ENCODE data around the gene NALF2. TPM values are rescaled to one million over a fixed set of nuclear protein-coding genes. Genes with fewer than 3 reads are reported as not detected.

The NALF2 gene
- total RNA-seq, 3 donors from 2014 or later, result 0.33 to 0.59 TPM; not detected in 1

DNA sequence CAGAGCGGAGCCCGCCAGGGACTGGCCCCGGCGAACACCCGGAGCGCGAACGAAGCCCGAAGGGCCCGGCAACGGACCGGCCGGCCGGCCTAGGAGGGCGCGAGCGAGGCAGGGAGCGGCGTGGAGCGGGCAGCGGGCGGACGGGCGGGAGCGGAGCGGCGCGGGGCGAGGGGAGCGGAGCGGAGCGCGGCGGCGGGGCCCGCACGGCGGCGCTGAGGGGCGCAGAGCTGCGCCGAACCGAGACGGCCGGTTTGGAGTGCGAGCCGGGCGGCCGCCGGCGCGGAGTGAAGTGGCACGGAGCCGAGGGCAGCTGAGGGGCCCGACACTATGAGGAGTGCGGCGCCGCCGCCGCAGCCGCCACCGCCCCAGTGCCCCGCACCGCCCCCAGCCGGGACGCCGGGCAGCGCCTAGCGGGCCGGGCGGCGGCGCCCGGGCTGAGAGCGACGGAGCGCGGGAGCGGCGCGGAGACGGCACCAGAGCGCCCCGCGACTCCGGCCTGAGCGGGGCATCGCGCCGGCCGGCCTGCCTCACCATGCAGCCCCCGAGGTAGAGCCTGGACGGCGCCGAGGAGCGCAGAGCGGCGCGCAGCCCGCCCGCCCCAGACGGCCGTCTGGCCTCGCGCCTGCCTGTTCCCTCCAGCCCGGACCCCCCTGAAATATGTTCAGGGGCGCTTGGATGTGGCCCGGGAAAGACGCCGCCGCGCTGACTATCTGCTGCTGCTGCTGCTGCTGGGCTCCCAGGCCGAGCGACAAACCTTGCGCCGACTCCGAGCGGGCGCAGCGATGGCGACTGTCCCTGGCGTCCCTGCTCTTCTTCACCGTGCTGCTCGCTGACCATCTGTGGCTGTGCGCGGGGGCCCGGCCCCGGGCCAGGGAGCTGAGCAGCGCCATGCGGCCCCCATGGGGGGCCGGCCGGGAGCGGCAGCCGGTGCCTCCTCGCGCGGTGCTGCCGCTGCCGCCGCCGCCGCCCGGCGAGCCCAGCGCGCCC, 793 bp downstream of the NALF2 start:
- peaks cover 4 to 70% of the 10 kb centered on the region in 2 donors for H3K27me3 ChIP-seq
- peak overlapping the region; percentile 44 to 70 (median 56) for H3K4me3 ChIP-seq
- no peaks in the 10 kb centered on the region for H3K36me3 ChIP-seq
- H3K4me1 ChIP-seq, result peaks cover 0 to 3% of the 10 kb centered on the region in 2 donors
- DNase-seq (ENCODE audit: low spot score in 2 of 2), result no peak
- no peak overlapping the region for H3K27ac ChIP-seq
- intact Hi-C loops (cut with DNase I; ENCODE audit: low total_unique reads), result no loop called here
- H3K9me3 ChIP-seq, result peaks cover 0 to 8% of the 10 kb centered on the region in 2 donors
- TF ChIP-seq POLR2A (IDR thresholded peaks at IDR 0.05) (no peak), POLR2AphosphoS5 (IDR thresholded peaks at IDR 0.05) (no peak)
- TF ChIP-seq, protein P1, sequence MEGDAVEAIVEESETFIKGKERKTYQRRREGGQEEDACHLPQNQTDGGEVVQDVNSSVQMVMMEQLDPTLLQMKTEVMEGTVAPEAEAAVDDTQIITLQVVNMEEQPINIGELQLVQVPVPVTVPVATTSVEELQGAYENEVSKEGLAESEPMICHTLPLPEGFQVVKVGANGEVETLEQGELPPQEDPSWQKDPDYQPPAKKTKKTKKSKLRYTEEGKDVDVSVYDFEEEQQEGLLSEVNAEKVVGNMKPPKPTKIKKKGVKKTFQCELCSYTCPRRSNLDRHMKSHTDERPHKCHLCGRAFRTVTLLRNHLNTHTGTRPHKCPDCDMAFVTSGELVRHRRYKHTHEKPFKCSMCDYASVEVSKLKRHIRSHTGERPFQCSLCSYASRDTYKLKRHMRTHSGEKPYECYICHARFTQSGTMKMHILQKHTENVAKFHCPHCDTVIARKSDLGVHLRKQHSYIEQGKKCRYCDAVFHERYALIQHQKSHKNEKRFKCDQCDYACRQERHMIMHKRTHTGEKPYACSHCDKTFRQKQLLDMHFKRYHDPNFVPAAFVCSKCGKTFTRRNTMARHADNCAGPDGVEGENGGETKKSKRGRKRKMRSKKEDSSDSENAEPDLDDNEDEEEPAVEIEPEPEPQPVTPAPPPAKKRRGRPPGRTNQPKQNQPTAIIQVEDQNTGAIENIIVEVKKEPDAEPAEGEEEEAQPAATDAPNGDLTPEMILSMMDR (IDR thresholded peaks at IDR 0.05), result no peak

DNA sequence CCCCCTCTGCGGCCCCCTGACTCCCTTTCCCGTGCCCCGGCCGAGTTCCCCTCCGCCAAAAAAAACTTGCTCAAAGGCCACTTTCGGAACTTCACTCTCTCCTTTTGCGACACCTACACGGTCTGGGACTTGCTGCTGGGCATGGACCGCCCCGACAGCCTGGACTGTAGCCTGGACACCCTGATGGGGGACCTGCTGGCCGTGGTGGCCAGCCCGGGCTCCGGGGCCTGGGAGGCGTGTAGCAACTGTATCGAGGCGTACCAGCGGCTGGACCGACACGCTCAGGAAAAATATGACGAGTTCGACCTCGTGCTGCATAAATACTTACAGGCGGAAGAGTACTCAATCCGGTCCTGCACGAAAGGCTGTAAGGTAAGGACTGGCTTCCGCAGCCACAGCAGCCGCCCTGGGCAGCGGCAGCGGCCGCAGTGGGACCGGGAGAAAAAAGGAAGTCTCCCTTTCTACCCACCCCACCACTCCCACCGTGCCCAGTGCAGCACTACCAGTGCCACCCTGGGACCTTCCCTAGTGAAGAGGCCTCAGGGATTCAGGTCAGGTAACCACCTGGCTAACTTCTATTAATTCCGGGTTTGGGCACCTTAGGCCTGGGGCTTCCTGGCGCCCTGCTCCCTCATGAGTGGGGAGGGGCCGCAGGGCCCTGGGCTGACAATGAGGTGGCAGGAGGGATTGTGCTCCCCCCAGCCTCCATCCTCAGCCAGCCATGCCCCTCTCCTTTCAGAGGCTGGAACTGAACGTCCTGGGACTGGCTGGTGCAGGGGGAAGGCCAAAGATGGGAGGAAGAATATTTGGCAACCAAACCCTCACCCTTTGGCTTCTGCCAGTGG, 1.9 kb downstream of the NALF2 start:
- H3K36me3 ChIP-seq, result no peaks in the 10 kb centered on the region
- peaks cover 0 to 5% of the 10 kb centered on the region in 2 donors for H3K9me3 ChIP-seq
- H3K27me3 ChIP-seq, result peaks cover 2 to 67% of the 10 kb centered on the region in 2 donors
- TF ChIP-seq POLR2AphosphoS5 (IDR thresholded peaks at IDR 0.05) (no peak), POLR2A (IDR thresholded peaks at IDR 0.05) (no peak)
- TF ChIP-seq, protein P1 (IDR thresholded peaks at IDR 0.05), result no peak
- intact Hi-C loops (cut with DNase I; ENCODE audit: low total_unique reads), result no loop called here
- peak overlapping the region in 2 of 3 donors; percentile 56 to 70 for H3K4me3 ChIP-seq
- H3K4me1 ChIP-seq, result peaks cover 0 to 3% of the 10 kb centered on the region in 2 donors
- DNase-seq (ENCODE audit: low spot score in 2 of 2), result no peak
- no peak overlapping the region for H3K27ac ChIP-seq

DNA sequence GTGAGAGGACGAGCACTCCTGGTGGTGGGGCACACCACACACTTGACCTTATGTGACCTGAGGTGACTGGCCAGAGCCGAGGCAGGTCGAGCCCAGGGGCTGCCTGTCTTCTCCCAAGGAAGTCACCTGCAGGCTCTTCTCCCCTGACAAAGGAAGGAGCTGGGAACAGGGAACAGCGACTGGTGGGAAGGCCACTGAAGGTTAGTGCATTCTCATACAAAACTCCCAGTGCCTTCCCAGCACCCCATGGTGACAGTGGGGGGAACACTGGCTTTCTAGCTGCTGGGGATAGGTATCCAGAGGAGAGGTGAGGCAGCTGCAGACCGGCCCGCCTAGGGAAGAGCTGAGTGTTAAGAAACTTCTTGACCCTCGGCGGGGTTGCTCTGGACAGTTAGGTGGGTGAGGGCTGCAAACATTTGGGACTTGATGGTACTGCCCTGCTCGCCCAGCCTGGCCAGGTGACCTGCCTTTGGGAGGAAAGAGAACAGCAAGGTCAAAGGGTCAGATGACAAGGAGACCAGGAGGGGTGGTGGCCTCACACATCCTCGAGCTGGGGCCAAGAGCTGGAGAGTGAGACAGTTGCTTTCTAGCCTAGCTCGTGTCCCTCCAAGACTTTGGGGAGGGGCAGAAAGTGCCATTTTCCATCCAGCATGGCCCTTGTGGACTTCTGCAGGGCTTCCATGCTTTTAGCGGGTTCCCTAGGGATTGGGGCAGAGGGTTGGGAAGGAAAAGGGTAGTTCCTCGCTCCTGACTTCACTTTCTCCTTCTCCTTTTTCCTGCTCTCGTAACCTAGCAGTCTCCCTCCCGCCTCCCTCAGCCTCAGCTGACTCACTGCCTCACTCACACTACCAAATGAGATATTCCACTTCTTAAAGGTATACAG, 2.7 kb downstream of the NALF2 start:
- Histone ChIP-seq H3K4me3 (no peak overlapping the region), H3K27me3 (peaks cover 0 to 67% of the 10 kb centered on the region in 2 donors), H3K36me3 (no peaks in the 10 kb centered on the region), H3K9me3 (peaks cover 0 to 5% of the 10 kb centered on the region in 2 donors), H3K27ac (no peak overlapping the region), H3K4me1 (peaks cover 0 to 3% of the 10 kb centered on the region in 2 donors)
- intact Hi-C loops (cut with DNase I; ENCODE audit: low total_unique reads), result no loop called here
- TF ChIP-seq POLR2AphosphoS5 (IDR thresholded peaks at IDR 0.05) (no peak), POLR2A (IDR thresholded peaks at IDR 0.05) (no peak)
- TF ChIP-seq, protein P1 (IDR thresholded peaks at IDR 0.05), result no peak
- DNase-seq (ENCODE audit: low spot score in 2 of 2), result no peak

DNA sequence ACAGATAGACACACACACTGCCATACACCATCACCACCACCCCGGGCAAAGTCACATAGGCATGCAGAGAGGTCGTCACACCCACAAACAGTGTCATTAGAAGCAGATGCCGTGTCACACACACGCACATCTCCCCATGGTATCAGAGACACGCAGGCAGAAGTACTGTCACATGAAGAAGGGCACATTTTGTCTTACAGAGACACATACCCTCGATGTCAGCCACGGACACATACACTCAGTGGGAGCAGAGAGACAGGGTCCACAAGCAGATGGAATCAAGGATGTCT, 3.3 kb downstream of the NALF2 start:
- Histone ChIP-seq H3K27me3 (peaks cover 0 to 69% of the 10 kb centered on the region in 2 donors), H3K27ac (no peak overlapping the region), H3K36me3 (no peaks in the 10 kb centered on the region), H3K9me3 (peaks cover 0 to 5% of the 10 kb centered on the region in 2 donors), H3K4me1 (peaks cover 0 to 3% of the 10 kb centered on the region in 2 donors), H3K4me3 (no peak overlapping the region)
- DNase-seq (ENCODE audit: low spot score in 2 of 2), result no peak
- intact Hi-C loops (cut with DNase I; ENCODE audit: low total_unique reads), result no loop called here
- TF ChIP-seq, protein P1 (IDR thresholded peaks at IDR 0.05), result no peak
